ENCODE data around the gene CDX2.

CDX2 gene

DNA sequence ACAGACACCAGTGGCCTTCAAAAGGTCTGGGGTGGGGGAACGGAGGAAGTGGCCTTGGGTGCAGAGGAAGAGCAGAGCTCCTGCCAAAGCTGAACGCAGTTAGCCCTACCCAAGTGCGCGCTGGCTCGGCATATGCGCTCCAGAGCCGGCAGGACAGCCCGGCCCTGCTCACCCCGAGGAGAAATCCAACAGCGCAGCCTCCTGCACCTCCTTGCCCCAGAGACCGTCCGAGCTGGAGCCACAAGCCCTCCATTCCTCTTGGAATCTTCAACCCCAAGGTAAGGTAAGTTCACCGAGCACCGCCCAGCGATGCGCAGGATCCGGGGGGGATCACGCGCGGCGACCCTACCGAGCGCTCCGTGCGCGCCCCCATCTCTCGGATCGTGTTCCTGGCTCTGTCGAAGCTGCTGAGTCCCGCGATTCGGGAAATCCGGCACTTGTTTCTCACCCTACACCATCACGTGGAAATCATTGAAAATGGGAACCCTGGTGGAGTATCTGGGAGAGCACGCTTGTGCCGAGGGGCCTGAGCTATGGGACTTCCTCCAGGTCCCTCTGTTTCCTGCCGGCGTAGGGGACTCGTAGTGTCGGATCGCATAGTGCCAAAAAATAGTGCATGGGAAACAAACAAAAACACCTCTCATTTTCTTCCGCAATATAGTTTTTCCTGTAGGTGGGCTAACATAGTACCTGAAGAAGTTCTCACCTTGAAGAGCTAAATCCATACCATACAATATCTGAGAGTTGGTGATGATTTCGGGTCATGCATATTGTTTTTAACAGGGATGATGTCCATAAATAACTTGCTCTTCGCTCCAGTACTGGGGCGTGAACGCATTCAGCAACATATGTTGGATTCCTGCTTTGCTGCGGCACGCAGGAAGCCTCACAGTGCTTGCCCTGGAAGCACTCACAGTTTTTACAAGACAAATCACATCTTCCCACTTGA, 40.0 kb downstream of the CDX2 start:
- ATAC-seq (no peak), DNase-seq (no peak)
- H3K4me3 Mint-ChIP-seq: no peak overlapping the region
- H3K27me3 Mint-ChIP-seq: peaks cover 90% of the 10 kb centered on the region
- H3K4me1 Mint-ChIP-seq: peaks cover 36% of the 10 kb centered on the region
- no peaks in the 10 kb centered on the region for H3K9me3 Mint-ChIP-seq
- no peak overlapping the region for H3K27ac Mint-ChIP-seq

DNA sequence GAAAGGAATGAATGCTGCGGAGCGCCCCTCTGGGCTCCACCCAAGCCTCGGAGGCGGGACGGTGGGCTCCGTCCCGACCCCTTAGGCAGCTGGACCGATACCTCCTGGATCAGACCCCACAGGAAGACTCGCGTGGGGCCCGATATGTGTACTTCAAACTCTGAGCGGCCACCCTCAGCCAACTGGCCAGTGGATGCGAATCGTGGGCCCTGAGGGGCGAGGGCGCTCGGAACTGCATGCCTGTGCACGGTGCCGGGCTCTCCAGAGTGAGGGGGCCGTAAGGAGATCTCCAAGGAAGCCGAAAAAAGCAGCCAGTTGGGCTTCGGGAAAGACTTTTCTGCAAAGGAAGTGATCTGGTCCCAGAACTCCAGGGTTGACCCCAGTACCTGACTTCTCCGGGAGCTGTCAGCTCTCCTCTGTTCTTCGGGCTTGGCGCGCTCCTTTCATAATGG, 40.7 kb downstream of the CDX2 start:
- ATAC-seq: no peak
- peaks cover 91% of the 10 kb centered on the region for H3K27me3 Mint-ChIP-seq
- no peak overlapping the region for H3K27ac Mint-ChIP-seq
- no peak for DNase-seq
- peaks cover 43% of the 10 kb centered on the region for H3K4me1 Mint-ChIP-seq
- peak overlapping the region in 1 of 2 donors; percentile 16 for H3K4me3 Mint-ChIP-seq
- no peaks in the 10 kb centered on the region for H3K9me3 Mint-ChIP-seq

GRCh38 chr13:27927444-27928352, 41.4 kb downstream of the CDX2 start:
- DNase-seq (no peak), ATAC-seq (no peak)
- Mint-ChIP-seq H3K27ac (peak overlapping the region in 1 of 2 donors; percentile 81), H3K4me3 (peak overlapping the region; percentile 62 to 68), H3K4me1 (peaks cover 49% of the 10 kb centered on the region), H3K27me3 (peaks cover 98% of the 10 kb centered on the region), H3K9me3 (no peaks in the 10 kb centered on the region)

GRCh38 chr13:27926644-27927434, 42.3 kb downstream of the CDX2 start:
- H3K4me1 Mint-ChIP-seq: peaks cover 58% of the 10 kb centered on the region
- peak overlapping the region; percentile 62 to 68 for H3K4me3 Mint-ChIP-seq
- DNase-seq: no peak
- H3K27ac Mint-ChIP-seq: no peak overlapping the region
- H3K27me3 Mint-ChIP-seq: peaks cover 99% of the 10 kb centered on the region
- no peaks in the 10 kb centered on the region for H3K9me3 Mint-ChIP-seq
- no peak for ATAC-seq

- H3K27ac Mint-ChIP-seq: no peak overlapping the region
- no peak for ATAC-seq
- peaks cover 70% of the 10 kb centered on the region for H3K4me1 Mint-ChIP-seq
- no peaks in the 10 kb centered on the region for H3K9me3 Mint-ChIP-seq
- H3K27me3 Mint-ChIP-seq: peaks cover 99% of the 10 kb centered on the region
- no peak for DNase-seq
- no peak overlapping the region for H3K4me3 Mint-ChIP-seq
These were observed 43.7 kb downstream of the CDX2 start for GRCh38 chr13:27925220-27925991.

- Mint-ChIP-seq H3K27ac (no peak overlapping the region), H3K4me3 (no peak overlapping the region), H3K27me3 (peaks cover 99% of the 10 kb centered on the region), H3K4me1 (peaks cover 77% of the 10 kb centered on the region), H3K9me3 (no peaks in the 10 kb centered on the region)
- ATAC-seq (no peak), DNase-seq (peak; percentile 27)
These were observed 44.5 kb downstream of the CDX2 start for GRCh38 chr13:27924529-27925141.

GRCh38 chr13:27923794-27924528, 45.2 kb downstream of the CDX2 start:
- H3K4me3 Mint-ChIP-seq: peak overlapping the region; percentile 62 to 71
- peaks cover 83% of the 10 kb centered on the region for H3K4me1 Mint-ChIP-seq
- no peaks in the 10 kb centered on the region for H3K9me3 Mint-ChIP-seq
- DNase-seq (peak; percentile 22 to 25), ATAC-seq (no peak)
- H3K27me3 Mint-ChIP-seq: peaks cover 99% of the 10 kb centered on the region
- H3K27ac Mint-ChIP-seq: no peak overlapping the region

GRCh38 chr13:27922883-27923612, 46.1 kb downstream of the CDX2 start:
- H3K27ac Mint-ChIP-seq: peak overlapping the region in 1 of 2 donors; percentile 57
- peaks cover 99% of the 10 kb centered on the region for H3K27me3 Mint-ChIP-seq

DNA sequence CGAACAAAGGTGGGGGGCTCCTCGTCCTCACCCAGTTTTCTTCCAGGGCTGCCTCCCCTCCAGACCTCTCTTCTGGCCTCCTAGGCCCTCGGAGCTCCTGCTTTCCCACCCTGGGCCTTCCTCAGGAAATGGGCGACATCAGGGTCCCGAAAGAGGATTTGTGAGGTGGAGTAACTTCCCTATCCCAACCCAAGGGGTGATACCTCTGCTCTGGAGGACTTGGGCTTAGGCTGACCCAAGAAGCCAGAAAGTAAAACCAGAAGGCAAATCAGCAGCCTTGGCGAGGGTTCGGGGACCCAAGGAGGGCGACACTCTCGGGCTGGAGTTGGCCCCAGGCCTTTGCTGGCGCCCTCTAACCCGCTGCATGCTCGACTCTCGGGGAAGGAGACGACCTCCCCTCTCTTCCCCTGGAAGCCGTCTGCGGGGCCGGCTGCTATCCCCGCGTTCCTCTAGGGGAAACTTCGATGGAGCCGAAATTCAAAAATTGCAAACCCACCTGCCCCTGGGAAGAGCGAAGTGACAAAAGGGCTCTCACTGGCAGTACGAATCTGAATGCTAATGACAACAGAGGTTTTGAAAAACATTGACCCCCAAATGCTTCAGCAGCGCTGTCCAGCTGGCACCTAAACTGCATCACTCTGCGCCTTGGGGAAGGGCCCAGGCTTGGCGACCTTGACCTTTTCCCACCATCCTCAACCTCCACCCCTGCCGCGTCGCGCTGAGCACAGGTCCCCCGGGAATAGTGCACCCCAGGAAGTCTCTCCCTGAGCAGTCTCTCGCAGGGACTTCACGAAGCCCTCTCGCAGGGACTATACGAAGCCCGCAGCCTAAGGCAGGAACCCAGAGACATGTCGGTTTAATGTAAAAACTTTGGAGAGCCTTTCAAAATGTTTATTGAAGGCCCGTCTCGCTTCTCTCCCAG, 46.9 kb downstream of the CDX2 start:
- Mint-ChIP-seq H3K9me3 (no peaks in the 10 kb centered on the region), H3K27me3 (peaks cover 99% of the 10 kb centered on the region), H3K4me3 (peak overlapping the region; percentile 90 to 92), H3K27ac (no peak overlapping the region), H3K4me1 (peaks cover 86% of the 10 kb centered on the region)
- ATAC-seq: no peak
- peak; percentile 13 to 24 for DNase-seq

More at GRCh38 chr13:27922883-27923612, 46.1 kb downstream of the CDX2 start:
- Mint-ChIP-seq H3K9me3 (no peaks in the 10 kb centered on the region), H3K4me1 (peaks cover 86% of the 10 kb centered on the region), H3K4me3 (peak overlapping the region in 1 of 2 donors; percentile 62)
- DNase-seq (no peak), ATAC-seq (no peak)

DNA sequence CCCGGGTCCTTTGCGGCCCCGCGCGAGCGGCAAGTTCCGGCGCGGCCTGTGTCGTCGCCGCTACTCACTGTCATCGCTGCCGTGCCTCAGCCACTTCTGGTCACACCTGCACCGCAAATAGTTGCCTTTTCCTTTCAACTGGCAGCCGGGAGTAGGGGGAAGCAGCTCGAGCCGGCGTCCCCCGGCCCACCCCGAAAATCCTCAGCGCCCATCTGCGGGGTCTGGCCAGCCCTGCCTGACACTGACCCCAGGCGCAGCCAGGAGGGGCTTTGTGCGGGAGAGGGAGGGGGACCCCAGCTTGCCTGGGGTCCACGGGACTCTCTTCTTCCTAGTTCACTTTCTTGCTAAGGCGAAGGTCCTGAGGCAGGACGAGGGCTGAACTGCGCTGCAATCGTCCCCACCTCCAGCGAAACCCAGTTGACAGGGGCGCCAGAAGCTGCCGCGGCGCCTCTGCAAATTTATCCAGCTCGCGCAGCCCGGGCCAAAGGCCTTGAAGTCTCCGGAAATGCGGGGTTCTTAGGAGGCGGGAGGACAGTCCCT, 47.6 kb downstream of the CDX2 start:
- Mint-ChIP-seq H3K27ac (peak overlapping the region in 1 of 2 donors; percentile 27), H3K4me3 (peak overlapping the region; percentile 90 to 92), H3K9me3 (no peaks in the 10 kb centered on the region), H3K4me1 (peaks cover 82% of the 10 kb centered on the region), H3K27me3 (peaks cover 99% of the 10 kb centered on the region)
- DNase-seq (peak in 1 of 2 donors; percentile 48), ATAC-seq (peak; percentile 69)

DNA sequence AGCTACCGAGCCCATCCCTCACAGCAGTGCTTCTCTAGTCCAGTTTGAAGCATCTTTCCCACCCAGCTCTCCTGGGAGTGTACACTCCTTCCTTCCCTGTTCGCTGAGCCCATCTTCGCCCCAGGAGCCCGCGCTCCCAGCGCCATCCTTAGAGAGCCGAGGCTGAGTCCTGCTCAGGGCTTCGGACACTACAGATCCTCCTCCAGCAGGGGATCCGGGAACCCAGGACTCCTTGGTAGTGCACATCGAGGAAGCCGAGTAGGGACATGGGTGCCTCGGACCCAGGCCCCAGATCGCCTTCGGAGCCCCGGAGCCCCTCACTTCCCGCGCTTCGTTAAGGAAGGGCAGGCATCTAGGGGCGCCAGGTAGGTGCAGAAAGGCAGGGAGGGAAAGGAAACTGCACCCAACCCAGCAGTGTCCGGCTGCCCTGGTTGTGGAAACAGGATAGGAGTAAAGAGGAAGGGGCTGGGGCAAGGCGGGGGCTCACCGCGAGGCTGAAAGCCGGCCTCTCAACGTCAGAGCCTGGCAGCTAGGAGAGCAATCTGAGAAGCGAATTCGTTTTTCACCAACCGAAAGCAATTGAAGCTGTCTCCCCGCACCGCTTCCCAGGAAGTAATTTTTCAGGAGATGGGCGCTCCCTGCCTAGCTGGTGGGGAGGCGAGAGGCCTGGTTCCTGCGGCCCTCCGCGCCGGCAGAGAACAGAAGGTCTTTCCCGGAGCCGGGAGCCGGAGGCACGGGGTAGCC, 48.3 kb downstream of the CDX2 start:
- peak overlapping the region in 1 of 2 donors; percentile 68 for H3K27ac Mint-ChIP-seq
- peak overlapping the region; percentile 90 to 92 for H3K4me3 Mint-ChIP-seq
- peaks cover 79% of the 10 kb centered on the region for H3K4me1 Mint-ChIP-seq
- peaks cover 99% of the 10 kb centered on the region for H3K27me3 Mint-ChIP-seq
- peak; percentile 19 for ATAC-seq
- DNase-seq: peak; percentile 35 to 41
- no peaks in the 10 kb centered on the region for H3K9me3 Mint-ChIP-seq
